ENCODE data around the gene ZNF410.

GRCh38 chr14:73924337-73924736 is 37.7 kb downstream of the ZNF410 start:
- TF ChIP-seq CTCF (IDR thresholded peaks at IDR 0.05), result no peak
- no peak for TF ChIP-seq EMX1 (CRISPR knock-in tag; IDR thresholded peaks at IDR 0.05)

Data from WTC11 (cell line).